ENCODE measurements around the gene PAWR. TPM values are rescaled to one million over a fixed set of nuclear protein-coding genes. Genes with fewer than 3 reads are reported as not detected.

PAWR gene
- total and polyA plus RNA-seq, 2 of the 13 experiments (the other 11 are each of a cell fraction or from before 2014, with no cell fraction given), result 29.1 to 36.1 TPM

GRCh38 chr12:79657136-79657535 is 33.6 kb downstream of the PAWR start:
- in situ Hi-C loops (cut with HindIII; ENCODE audit: extremely low pct_ligation_motif_present, low pct_unique_long_range_greater_than_20kb), result no loop called here
- peaks cover 85% of the 10 kb centered on the region for H3K79me2 ChIP-seq (ENCODE audit: insufficient read depth, low read length)
- H3K27ac ChIP-seq (ENCODE audit: extremely low read length, insufficient read depth, low read length), result no peak overlapping the region
- peaks cover 44% of the 10 kb centered on the region for H4K20me1 ChIP-seq (ENCODE audit: insufficient read depth, low read length)
- no peak overlapping the region for H3K4me3 ChIP-seq (replicated peaks in 1 of 3; ENCODE audit: insufficient read depth in 1 of 3, low read depth in 2 of 3, low read length in 3 of 3)
- TF ChIP-seq ISL2 (CRISPR knock-in tag; IDR thresholded peaks at IDR 0.05), result no peak
- no peak for TF ChIP-seq ZSCAN12 (CRISPR knock-in tag; IDR thresholded peaks at IDR 0.05)
- TF ChIP-seq GTF3A (CRISPR knock-in tag; conservative IDR thresholded peaks at IDR 0.05), result no peak
- TF ChIP-seq BRCA1 (CRISPR knock-in tag; IDR thresholded peaks at IDR 0.05), result no peak
- no peak for TF ChIP-seq RAD21 (CRISPR knock-in tag; IDR thresholded peaks at IDR 0.05)
- no peak for TF ChIP-seq ZFYVE20 (CRISPR knock-in tag; IDR thresholded peaks at IDR 0.05; ENCODE audit: borderline replicate concordance, low read depth)
- TF ChIP-seq MTERF4 (CRISPR knock-in tag; IDR thresholded peaks at IDR 0.05), result no peak
- TF ChIP-seq JUN (CRISPR knock-in tag; IDR thresholded peaks at IDR 0.05), result no peak
- no peak for TF ChIP-seq ZNF232 (CRISPR knock-in tag; IDR thresholded peaks at IDR 0.05; ENCODE audit: borderline replicate concordance)
- intact Hi-C loops (cut with micrococcal nuclease; ENCODE audit: unreplicated experiment), result no loop called here
- ATAC-seq, result no peak
- H3K9me3 ChIP-seq (ENCODE audit: low read length), result no peaks in the 10 kb centered on the region
- peaks cover 22% of the 10 kb centered on the region for H3K4me1 ChIP-seq (ENCODE audit: insufficient read depth, low read length)
- POLR2A ChIA-PET, result no interaction called here
- no peak overlapping the region for H2AFZ ChIP-seq (ENCODE audit: low read length)
- no peaks in the 10 kb centered on the region for H3K27me3 ChIP-seq (ENCODE audit: control insufficient read depth in 1 of 2, insufficient read depth in 2 of 2, low read length in 2 of 2)
- no peak overlapping the region for H3K9ac ChIP-seq (ENCODE audit: insufficient read depth, low read depth, low read length)
- no peak for DNase-seq (ENCODE audit: low spot score)
- CTCF ChIA-PET (ENCODE audit: low intra/inter-chr PET ratio, low total read pairs), result no interaction called here
- H3K4me2 ChIP-seq (ENCODE audit: low read depth, low read length), result no peak overlapping the region
- WGBS (ENCODE audit: low lambda C conversion rate), result 97% methylated on average over 7 of the region's 7 CpGs
- no TSS peak for BruUV-seq (replicated peaks)
- FAIRE-seq, result no peak
- H3K36me3 ChIP-seq (replicated peaks in 1 of 2; ENCODE audit: control insufficient read depth in 1 of 2, insufficient read depth in 2 of 2, low read length in 2 of 2), result peaks cover 1 to 15% of the 10 kb centered on the region in 2 experiments; a peak in 4 of 5 replicates

GRCh38 chr12:79655036-79655435 is 35.7 kb downstream of the PAWR start:
- H3K4me2 ChIP-seq (ENCODE audit: low read depth, low read length), result no peak overlapping the region
- peaks cover 46% of the 10 kb centered on the region for H4K20me1 ChIP-seq (ENCODE audit: insufficient read depth, low read length)
- H3K4me3 ChIP-seq (replicated peaks in 1 of 3; ENCODE audit: insufficient read depth in 1 of 3, low read depth in 2 of 3, low read length in 3 of 3), result no peak overlapping the region
- H3K27me3 ChIP-seq (ENCODE audit: control insufficient read depth in 1 of 2, insufficient read depth in 2 of 2, low read length in 2 of 2), result no peaks in the 10 kb centered on the region
- WGBS (ENCODE audit: low lambda C conversion rate), result 97% methylated on average over 2 of the region's 2 CpGs
- H3K27ac ChIP-seq (ENCODE audit: extremely low read length, insufficient read depth, low read length), result no peak overlapping the region
- H3K4me1 ChIP-seq (ENCODE audit: insufficient read depth, low read length), result peaks cover 29% of the 10 kb centered on the region
- H3K9me3 ChIP-seq (ENCODE audit: low read length), result no peaks in the 10 kb centered on the region
- no peak overlapping the region for H3K9ac ChIP-seq (ENCODE audit: insufficient read depth, low read depth, low read length)
- no peak overlapping the region for H2AFZ ChIP-seq (ENCODE audit: low read length)
- no TSS peak for BruUV-seq (replicated peaks)
- no peak for ATAC-seq
- no peak for DNase-seq (ENCODE audit: low spot score)
- in situ Hi-C loops (cut with HindIII; ENCODE audit: extremely low pct_ligation_motif_present, low pct_unique_long_range_greater_than_20kb) (no loop called here), intact Hi-C loops (cut with micrococcal nuclease; ENCODE audit: unreplicated experiment) (no loop called here)
- CTCF ChIA-PET (ENCODE audit: low intra/inter-chr PET ratio, low total read pairs), result no interaction called here
- POLR2A ChIA-PET, result interaction anchor here (1.4 to 1.8 kb wide), 2 partner anchors 10 to 36 kb away, joined by 3 to 4 read pairs; partner anchors contain the start of gene PAWR
- peaks cover 91% of the 10 kb centered on the region for H3K79me2 ChIP-seq (ENCODE audit: insufficient read depth, low read length)
- peaks cover 1 to 15% of the 10 kb centered on the region in 2 experiments; a peak in 4 of 5 replicates for H3K36me3 ChIP-seq (replicated peaks in 1 of 2; ENCODE audit: control insufficient read depth in 1 of 2, insufficient read depth in 2 of 2, low read length in 2 of 2)
- no peak for FAIRE-seq
- TF ChIP-seq ZFP36 (IDR thresholded peaks at IDR 0.05; ENCODE audit: borderline replicate concordance, low read depth, low read length, partially characterized antibody), result no peak
- TF ChIP-seq JUND (CRISPR knock-in tag; IDR thresholded peaks at IDR 0.05), result no peak
- TF ChIP-seq FOXA3 (CRISPR knock-in tag; IDR thresholded peaks at IDR 0.05), result no peak
- TF ChIP-seq CAMTA2 (CRISPR knock-in tag; IDR thresholded peaks at IDR 0.05; ENCODE audit: borderline replicate concordance), result no peak
- TF ChIP-seq HNF4G (IDR thresholded peaks at IDR 0.05; ENCODE audit: borderline replicate concordance, low read depth, low read length), result no peak
- TF ChIP-seq HNF4G (CRISPR knock-in tag; IDR thresholded peaks at IDR 0.05; ENCODE audit: borderline replicate concordance, low read depth), result no peak
- TF ChIP-seq ZBTB26 (CRISPR knock-in tag; IDR thresholded peaks at IDR 0.05; ENCODE audit: borderline replicate concordance), result no peak
- TF ChIP-seq SP2 (CRISPR knock-in tag; IDR thresholded peaks at IDR 0.05), result no peak
- no peak for TF ChIP-seq CREBL2 (CRISPR knock-in tag; IDR thresholded peaks at IDR 0.05; ENCODE audit: borderline replicate concordance)
- no peak for TF ChIP-seq RAD21 (CRISPR knock-in tag; IDR thresholded peaks at IDR 0.05)
- TF ChIP-seq ZFP36L1 (CRISPR knock-in tag; IDR thresholded peaks at IDR 0.05), result no peak
